GM10847 (cell line): ENCODE results near the gene TMEM238.

ENCODE experiments used
- POLR2A ChIP-seq: IDR thresholded peaks from 2 replicates; pipeline ENCODE4 v1.6.1; 2011; ENCODE audit not compliant: insufficient read length; ENCODE audit errors: extremely low read depth

TMEM238 gene

DNA sequence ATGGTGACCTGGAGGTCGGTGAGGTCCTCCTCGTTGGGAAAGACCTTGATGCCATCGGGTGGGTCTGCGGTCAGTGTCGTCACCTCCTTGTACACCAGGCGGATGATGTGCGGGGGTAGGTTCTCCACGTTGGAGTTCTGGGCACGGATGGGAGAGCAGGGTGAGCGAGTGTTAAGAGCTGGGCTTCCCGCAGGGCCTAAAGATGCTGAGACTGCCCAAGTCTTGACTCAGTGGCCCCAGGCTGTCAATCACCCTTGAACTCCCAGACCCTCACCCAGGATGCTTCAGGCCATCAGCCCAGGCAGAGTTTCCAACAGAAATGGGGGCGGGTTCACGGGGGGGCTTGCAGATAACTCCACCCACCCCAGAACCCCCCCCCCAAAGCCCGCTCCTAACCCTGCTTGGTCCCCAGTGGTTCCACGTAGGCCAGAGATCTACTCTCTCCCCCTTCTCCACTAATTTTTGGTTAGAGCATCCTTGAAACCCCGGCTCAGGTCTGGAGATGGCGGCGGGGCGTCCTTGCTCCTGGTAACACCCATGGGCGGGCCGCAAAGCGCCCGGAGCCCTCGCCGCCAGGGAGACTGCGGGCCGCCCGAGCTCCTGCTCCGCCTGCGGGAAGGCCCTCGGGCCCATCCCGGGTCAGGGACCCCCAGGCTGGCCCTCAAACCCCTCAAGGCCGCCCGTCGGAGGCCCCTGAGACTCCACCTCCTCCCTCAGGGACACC is 22.9 kb upstream of the TMEM238 start:
- TF ChIP-seq POLR2A: no peak

- TF ChIP-seq POLR2A: no peak
Measured at GRCh38 chr19:55406091-55406825, 22.2 kb upstream of the TMEM238 start.

DNA sequence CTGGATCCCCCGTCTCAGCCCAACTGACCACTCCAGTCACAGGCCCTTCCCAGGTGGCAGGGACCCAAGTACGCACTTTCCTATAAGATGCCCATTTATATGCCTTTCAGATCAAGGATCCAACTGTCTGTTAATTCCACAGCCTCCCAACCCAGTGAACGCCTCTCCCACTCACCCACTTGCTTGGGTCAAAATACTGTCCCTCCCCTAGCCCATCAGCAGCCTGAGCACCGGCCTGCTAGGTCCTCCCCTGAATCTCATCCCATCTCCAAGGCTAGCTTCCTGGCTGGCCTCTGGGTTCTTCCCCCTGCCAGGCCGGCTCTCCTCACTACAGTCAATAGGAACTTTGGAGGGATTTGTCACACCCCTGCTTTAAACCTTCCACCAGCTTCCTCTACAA is 21.5 kb upstream of the TMEM238 start:
- no peak for TF ChIP-seq POLR2A

DNA sequence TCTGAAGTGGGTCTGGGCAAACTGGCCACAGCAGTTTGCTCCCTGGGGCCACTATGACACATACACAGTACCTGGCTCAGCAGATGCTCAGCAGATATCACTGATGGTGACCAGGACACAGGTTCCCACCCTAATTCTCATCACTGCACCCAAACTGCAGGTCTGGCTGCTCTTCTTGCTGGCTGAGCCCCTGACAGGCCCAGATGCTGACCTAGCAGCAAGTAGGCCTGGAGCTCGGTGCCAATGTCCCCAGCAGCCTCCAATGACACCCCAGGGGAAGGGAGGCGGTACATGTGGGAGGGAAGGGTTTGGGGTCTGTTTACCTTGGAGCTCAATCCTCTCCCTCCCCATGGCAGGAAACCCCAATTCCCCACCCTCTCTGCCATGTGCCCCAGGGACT is 18.4 kb upstream of the TMEM238 start:
- no peak for TF ChIP-seq POLR2A

DNA sequence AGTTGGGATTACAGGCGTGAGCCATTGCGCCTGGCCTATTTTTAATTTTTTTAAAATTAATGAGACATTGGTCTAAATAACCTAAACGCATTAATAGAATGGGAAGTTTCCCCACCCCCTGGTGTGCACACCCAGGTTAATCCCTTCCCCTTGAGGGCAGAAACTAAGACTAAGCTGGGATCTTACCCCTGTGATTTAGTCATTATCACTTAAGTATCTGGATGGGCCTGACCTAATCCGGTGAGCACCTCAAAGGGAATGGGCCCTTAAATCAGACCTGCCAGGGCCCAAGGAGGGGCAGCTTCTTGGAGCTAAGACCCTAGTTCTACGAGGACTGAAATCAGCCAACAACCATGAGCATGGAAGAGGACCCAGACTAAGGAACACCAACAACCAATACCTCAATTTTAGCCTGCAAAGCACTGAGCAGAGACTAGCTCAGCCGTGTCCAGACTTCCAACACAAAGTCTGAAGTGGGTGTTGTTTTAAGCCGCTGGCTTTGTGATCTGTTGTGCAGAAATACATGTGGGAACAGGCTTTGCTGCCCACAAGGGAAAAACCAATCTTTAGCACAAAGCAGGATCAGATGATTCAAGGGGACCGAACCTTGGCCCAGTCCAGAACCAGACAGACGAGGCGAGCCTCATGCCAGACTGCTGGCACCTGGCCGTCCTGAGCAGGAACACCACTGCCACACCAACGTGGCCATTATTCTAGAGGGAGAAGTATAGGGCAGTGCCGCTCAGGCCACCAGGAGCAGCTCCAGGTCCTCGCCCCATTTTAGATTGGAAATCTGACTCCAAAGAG is 16.4 kb upstream of the TMEM238 start:
- no peak for TF ChIP-seq POLR2A

- TF ChIP-seq POLR2A: no peak
Measured at GRCh38 chr19:55398200-55398925, 14.3 kb upstream of the TMEM238 start.

GRCh38 chr19:55392820-55393761 is 9.0 kb upstream of the TMEM238 start:
- no peak for TF ChIP-seq POLR2A

- TF ChIP-seq POLR2A: no peak
Measured at GRCh38 chr19:55391702-55392615, 7.9 kb upstream of the TMEM238 start.

GRCh38 chr19:55391191-55391670 is 7.1 kb upstream of the TMEM238 start:
- TF ChIP-seq POLR2A: no peak

GRCh38 chr19:55390461-55390880 is 6.4 kb upstream of the TMEM238 start:
- TF ChIP-seq POLR2A: no peak

GRCh38 chr19:55389386-55390317 is 5.6 kb upstream of the TMEM238 start:
- TF ChIP-seq POLR2A: peak; percentile 16
